Nephron (organoid): Measurements from ENCODE around the gene GLIS1.
A peak's percentile ranks its signal among the peaks of the same experiment; 100 is the strongest.

Experiments used
- H3K27ac Mint-ChIP-seq, 3 experiments: 2 replicates each; pipeline ENCODE4 v1.8.0; 2020; ENCODE audit warnings: mixed read lengths in 3 of 3, mild to moderate bottlenecking in 2 of 3, moderate library complexity in 1 of 3
- H3K27me3 Mint-ChIP-seq: 2 replicates; pipeline ENCODE4 v1.8.0; 2021; ENCODE audit warnings: low read depth, mild to moderate bottlenecking, moderate library complexity, mixed read lengths
- H3K36me3 Mint-ChIP-seq: 2 replicates; pipeline ENCODE4 v1.8.0; 2020; ENCODE audit warnings: low read depth, mixed read lengths
- H3K4me1 Mint-ChIP-seq: 2 replicates; pipeline ENCODE4 v1.8.0; 2020; ENCODE audit warnings: mixed read lengths
- H3K4me3 Mint-ChIP-seq, 3 experiments: 2 replicates each; pipeline ENCODE4 v1.8.0; 2020; ENCODE audit warnings: mild to moderate bottlenecking in 3 of 3, mixed read lengths in 3 of 3, moderate library complexity in 2 of 3
- H3K9me3 Mint-ChIP-seq: 2 replicates; pipeline ENCODE4 v1.8.0; 2020; ENCODE audit warnings: mixed read lengths
- TF ChIP-seq, protein P1 (sequence below), 3 experiments: fragments of 200-600 bp; sonication (generic); IDR thresholded peaks; one replicate each; pipeline ENCODE4 v1.5.0; 2021; ENCODE audit warnings: antibody characterized with exemption in 3 of 3; ENCODE audit not compliant: unreplicated experiment in 3 of 3

Gene GLIS1

DNA sequence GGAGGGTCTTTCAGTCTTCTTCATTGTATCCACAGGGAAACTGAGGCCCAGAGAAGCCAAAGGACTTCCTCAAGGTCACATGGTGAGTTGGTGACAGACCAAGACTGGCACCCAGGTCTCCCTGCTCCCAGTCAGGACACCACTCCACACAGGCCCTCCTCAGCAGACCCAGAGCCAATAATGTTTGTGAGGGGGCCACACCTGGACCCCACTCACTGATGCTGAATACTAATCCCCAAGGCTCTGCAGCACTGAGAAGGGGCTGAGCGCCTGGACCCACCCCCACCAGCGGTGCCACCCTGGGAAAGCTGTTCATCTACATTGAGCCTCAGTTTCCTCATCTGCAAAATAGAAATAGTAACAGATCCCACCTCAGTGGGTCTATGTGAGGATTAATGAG is 79.5 kb downstream of the GLIS1 start:
- H3K4me1 Mint-ChIP-seq: peaks cover 5% of the 10 kb centered on the region
- no peaks in the 10 kb centered on the region for H3K36me3 Mint-ChIP-seq
- TF ChIP-seq, protein P1, sequence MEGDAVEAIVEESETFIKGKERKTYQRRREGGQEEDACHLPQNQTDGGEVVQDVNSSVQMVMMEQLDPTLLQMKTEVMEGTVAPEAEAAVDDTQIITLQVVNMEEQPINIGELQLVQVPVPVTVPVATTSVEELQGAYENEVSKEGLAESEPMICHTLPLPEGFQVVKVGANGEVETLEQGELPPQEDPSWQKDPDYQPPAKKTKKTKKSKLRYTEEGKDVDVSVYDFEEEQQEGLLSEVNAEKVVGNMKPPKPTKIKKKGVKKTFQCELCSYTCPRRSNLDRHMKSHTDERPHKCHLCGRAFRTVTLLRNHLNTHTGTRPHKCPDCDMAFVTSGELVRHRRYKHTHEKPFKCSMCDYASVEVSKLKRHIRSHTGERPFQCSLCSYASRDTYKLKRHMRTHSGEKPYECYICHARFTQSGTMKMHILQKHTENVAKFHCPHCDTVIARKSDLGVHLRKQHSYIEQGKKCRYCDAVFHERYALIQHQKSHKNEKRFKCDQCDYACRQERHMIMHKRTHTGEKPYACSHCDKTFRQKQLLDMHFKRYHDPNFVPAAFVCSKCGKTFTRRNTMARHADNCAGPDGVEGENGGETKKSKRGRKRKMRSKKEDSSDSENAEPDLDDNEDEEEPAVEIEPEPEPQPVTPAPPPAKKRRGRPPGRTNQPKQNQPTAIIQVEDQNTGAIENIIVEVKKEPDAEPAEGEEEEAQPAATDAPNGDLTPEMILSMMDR (IDR thresholded peaks at IDR 0.05; ENCODE audit: unreplicated experiment in 3 of 3): no peak
- peaks cover 33% of the 10 kb centered on the region for H3K27me3 Mint-ChIP-seq
- H3K9me3 Mint-ChIP-seq: no peaks in the 10 kb centered on the region
- H3K4me3 Mint-ChIP-seq: no peak overlapping the region
- H3K27ac Mint-ChIP-seq: no peak overlapping the region

DNA sequence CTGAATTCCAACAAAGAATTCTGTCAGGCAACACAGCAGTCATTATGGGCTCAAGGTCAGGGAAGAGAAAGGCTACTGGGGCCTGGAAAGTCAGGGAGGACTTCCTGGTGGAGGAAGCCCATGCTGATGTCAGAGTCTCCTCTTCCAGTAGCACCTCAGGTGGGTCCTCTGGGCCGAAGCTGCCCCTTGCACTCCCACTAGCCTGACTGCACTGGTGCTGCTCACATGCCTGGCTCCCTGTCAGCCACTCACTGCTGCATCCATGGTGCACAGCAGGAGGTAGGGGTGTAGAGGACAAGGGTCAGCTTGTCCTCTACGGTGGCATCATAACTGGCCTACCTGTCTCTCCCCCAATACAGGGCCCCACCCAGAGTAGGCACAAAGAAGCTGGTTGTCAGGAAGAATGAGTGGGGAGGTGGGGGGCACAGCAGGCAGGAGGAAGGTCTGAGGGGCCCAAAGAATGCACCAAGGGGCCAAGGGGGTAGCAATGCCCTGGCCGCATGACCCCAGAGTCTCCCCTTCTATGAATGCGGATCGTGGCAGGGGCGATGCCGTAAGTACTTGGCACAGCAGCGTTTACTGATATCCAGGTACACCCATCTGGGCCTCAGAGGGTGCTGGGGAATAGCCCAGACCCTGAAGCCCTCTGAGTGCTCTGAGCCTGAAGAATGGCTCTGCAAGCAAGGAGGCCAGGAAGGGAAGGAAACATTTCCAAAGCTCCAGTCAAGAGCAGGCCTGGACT is 80.3 kb downstream of the GLIS1 start:
- TF ChIP-seq, protein P1 (IDR thresholded peaks at IDR 0.05; ENCODE audit: unreplicated experiment in 3 of 3): no peak
- Mint-ChIP-seq H3K4me1 (peaks cover 5% of the 10 kb centered on the region), H3K27me3 (peaks cover 33% of the 10 kb centered on the region), H3K27ac (no peak overlapping the region), H3K9me3 (no peaks in the 10 kb centered on the region), H3K36me3 (no peaks in the 10 kb centered on the region), H3K4me3 (no peak overlapping the region)

DNA sequence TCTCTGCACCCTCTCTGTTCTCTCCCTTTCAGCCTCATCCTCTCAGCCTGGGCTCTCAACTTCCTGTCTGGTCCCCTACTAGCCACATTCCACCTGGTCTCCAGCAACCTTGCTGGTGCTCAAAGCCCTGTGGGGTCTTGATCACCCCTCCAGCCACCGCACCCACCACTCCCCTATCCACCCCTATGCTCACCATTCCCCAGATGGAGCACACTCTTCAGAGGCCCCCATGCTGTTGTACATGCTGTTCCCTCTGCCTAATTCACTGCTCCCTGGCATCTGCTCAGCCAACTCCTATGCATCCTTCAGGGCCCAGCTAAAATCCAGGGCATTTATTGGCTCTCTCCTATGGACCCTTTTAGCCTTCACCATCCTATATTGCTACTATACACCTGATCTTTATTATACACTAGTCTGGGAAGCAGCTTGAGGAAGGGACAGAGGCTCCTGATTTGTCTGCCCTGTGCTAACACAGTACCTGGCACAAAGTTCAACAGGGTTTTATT is 81.0 kb downstream of the GLIS1 start:
- no peak overlapping the region for H3K4me3 Mint-ChIP-seq
- peaks cover 5% of the 10 kb centered on the region for H3K4me1 Mint-ChIP-seq
- no peaks in the 10 kb centered on the region for H3K9me3 Mint-ChIP-seq
- H3K27ac Mint-ChIP-seq: no peak overlapping the region
- peaks cover 37% of the 10 kb centered on the region for H3K27me3 Mint-ChIP-seq
- no peaks in the 10 kb centered on the region for H3K36me3 Mint-ChIP-seq
- TF ChIP-seq, protein P1 (IDR thresholded peaks at IDR 0.05; ENCODE audit: unreplicated experiment in 3 of 3): no peak

DNA sequence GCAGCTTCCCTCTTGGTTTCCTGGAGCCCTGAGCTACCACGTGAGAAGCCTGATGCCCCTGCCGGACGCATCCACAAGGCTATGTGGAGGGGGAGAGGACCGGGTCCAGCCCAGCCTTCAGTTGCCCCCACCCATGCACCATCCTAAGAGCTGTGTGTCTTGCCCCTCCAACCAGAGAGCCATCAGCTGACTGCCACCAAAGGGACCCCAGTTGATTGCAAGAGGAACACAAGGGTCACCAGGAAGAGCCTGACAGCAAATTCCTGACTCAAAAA is 81.5 kb downstream of the GLIS1 start:
- Mint-ChIP-seq H3K4me1 (peaks cover 5% of the 10 kb centered on the region), H3K9me3 (no peaks in the 10 kb centered on the region), H3K27me3 (peaks cover 37% of the 10 kb centered on the region), H3K4me3 (no peak overlapping the region), H3K27ac (no peak overlapping the region), H3K36me3 (no peaks in the 10 kb centered on the region)
- TF ChIP-seq, protein P1 (IDR thresholded peaks at IDR 0.05; ENCODE audit: unreplicated experiment in 3 of 3): no peak

DNA sequence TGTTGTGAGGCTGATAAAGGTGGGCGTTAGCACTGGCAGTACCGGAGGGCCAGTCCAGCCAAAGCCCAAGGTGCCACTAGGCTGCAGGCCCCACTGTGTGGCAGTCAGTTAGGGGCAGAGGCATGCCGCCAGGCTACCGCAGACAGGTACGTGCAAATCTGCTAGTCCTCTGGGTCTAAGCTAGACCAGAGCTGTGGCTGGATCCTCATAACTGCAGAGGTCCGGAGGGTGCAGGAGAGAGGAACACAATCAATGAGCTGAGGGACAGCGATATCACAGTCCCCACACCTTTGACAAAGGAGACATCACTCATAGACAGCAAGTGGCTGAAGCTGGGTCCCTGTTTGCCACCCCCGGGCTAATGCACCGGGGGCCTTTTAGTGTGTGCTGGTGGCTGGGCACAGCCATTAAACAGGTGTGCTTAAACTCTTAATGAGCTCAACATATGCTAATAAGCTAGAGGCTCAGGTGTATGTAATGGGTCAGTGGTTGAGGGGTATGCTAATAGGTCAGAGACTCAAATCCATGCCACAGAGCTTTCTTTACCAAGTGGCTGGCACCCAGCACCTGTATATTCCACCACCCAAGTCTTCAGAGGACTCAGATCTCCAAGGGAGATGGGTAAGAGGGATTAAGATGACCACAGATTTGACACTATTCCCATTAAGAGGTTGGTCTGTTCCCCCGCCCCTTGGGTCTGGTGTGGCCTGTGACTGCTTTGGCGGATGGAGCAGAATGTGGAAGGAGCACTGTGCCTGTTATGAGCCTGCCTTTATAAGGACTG is 82.0 kb downstream of the GLIS1 start:
- H3K27ac Mint-ChIP-seq: peak overlapping the region in 2 of 3 experiments; percentile 7 to 32
- TF ChIP-seq, protein P1 (IDR thresholded peaks at IDR 0.05; ENCODE audit: unreplicated experiment in 3 of 3): no peak
- peaks cover 37% of the 10 kb centered on the region for H3K27me3 Mint-ChIP-seq
- H3K36me3 Mint-ChIP-seq: no peaks in the 10 kb centered on the region
- H3K9me3 Mint-ChIP-seq: no peaks in the 10 kb centered on the region
- H3K4me3 Mint-ChIP-seq: no peak overlapping the region
- peaks cover 5% of the 10 kb centered on the region for H3K4me1 Mint-ChIP-seq
